Measurements from ENCODE around the gene PPT2.

DNA sequence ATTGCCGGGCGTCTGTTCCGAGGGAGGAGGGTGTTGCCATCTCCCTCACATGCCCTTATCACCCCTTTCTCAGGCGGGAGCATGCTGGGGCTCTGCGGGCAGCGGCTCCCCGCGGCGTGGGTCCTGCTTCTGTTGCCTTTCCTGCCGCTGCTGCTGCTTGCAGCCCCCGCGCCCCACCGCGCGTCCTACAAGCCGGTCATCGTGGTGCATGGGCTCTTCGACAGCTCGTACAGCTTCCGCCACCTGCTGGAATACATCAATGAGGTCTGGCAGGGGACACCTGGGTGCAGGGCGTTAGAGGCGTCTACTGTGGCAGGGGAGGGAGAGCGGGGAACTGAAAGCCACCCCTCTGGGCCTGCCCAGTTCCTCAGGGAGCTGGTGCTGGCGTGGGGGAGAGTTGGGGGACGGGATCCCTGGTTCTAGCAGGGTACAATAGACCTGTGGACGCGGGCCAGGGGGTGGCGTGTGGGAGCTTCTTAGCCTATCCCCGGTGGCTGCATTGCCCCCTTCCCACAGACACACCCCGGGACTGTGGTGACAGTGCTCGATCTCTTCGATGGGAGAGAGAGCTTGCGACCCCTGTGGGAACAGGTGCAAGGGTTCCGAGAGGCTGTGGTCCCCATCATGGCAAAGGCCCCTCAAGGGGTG lies 697 bp downstream of the PPT2 start:
- TF ChIP-seq POLR2A (IDR thresholded peaks at IDR 0.05) (no peak), EP300 (IDR thresholded peaks at IDR 0.05) (no peak)
- TF ChIP-seq, protein P1, sequence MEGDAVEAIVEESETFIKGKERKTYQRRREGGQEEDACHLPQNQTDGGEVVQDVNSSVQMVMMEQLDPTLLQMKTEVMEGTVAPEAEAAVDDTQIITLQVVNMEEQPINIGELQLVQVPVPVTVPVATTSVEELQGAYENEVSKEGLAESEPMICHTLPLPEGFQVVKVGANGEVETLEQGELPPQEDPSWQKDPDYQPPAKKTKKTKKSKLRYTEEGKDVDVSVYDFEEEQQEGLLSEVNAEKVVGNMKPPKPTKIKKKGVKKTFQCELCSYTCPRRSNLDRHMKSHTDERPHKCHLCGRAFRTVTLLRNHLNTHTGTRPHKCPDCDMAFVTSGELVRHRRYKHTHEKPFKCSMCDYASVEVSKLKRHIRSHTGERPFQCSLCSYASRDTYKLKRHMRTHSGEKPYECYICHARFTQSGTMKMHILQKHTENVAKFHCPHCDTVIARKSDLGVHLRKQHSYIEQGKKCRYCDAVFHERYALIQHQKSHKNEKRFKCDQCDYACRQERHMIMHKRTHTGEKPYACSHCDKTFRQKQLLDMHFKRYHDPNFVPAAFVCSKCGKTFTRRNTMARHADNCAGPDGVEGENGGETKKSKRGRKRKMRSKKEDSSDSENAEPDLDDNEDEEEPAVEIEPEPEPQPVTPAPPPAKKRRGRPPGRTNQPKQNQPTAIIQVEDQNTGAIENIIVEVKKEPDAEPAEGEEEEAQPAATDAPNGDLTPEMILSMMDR (IDR thresholded peaks at IDR 0.05): peak in 2 of 3 donors; percentile 86 to 87
